Measurements from ENCODE around the gene ST7L. TPM values are rescaled to one million over a fixed set of nuclear protein-coding genes. Genes with fewer than 3 reads are reported as not detected.

Gene ST7L, protein sequence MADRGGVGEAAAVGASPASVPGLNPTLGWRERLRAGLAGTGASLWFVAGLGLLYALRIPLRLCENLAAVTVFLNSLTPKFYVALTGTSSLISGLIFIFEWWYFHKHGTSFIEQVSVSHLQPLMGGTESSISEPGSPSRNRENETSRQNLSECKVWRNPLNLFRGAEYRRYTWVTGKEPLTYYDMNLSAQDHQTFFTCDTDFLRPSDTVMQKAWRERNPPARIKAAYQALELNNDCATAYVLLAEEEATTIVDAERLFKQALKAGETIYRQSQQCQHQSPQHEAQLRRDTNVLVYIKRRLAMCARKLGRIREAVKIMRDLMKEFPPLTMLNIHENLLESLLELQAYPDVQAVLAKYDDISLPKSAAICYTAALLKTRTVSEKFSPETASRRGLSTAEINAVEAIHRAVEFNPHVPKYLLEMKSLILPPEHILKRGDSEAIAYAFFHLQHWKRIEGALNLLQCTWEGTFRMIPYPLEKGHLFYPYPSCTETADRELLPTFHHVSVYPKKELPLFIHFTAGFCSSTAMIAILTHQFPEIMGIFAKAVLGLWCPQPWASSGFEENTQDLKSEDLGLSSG
- total RNA-seq (16.9 and 18.0 TPM in 2 replicates), polyA plus RNA-seq (14.0 and 14.6 TPM in 2 replicates), polyA minus RNA-seq (ENCODE audit: low replicate concordance) (2.9 and 10.7 TPM in 2 replicates)
- polyA plus RNA-seq (2012), result 12.9 and 14.4 TPM in 2 replicates

DNA sequence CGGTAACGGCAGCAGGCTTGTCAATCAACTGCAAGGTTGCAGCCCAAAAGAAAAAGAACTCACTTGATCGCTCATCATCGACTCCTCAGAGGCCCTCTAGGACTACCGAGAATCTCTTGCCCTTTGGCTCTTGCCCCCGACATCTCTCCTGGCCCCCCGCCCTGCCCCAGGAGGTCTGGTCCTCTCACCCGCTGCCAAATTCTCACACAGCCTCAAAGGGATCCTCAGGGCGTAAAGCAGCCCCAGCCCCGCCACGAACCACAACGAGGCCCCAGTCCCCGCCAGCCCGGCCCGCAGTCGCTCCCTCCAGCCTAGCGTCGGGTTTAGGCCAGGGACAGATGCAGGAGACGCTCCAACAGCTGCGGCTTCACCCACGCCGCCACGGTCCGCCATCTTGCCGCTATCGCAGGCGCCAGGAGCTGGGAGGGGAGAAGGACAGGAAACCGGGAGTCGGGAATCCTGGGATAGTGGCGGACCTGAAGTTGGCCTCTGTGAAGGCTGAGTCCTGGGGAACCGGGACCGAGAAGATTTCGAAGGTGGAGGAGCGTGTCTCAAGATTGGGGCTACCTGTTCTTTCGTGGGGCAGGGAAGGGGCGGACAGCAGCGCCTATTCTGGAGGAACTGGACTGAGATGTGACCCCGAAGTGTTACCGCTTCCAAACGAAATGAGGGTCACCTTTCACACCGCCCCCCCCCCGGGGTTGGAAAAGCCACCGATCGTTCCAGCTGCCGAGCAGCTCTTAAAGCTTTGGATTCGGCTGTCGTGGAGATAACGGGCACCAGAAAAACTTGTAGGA, at the start of gene ST7L:
Gene ST7L (minus strand): TSS at position 421 of the 797 bp plus-strand sequence. CDS start 28 bp downstream, at position 393.
- H3K27me3 ChIP-seq (ENCODE audit: control insufficient read depth, insufficient read depth, low read length), result no peaks in the 10 kb centered on the region
- peaks cover 3% of the 10 kb centered on the region for H3K4me1 ChIP-seq (ENCODE audit: control insufficient read depth, extremely low read depth, insufficient read depth, low read length)
- peak within 1 kb of the TSS; percentile 79 for H2AFZ ChIP-seq (ENCODE audit: low read length)
- no peaks in the 10 kb centered on the region for H3K36me3 ChIP-seq (ENCODE audit: control insufficient read depth, insufficient read depth, low read length)
- TF ChIP-seq EZH2 (IDR thresholded peaks at IDR 0.05; ENCODE audit: low read length, missing control alignments), result no peak
- TF ChIP-seq, protein P1, sequence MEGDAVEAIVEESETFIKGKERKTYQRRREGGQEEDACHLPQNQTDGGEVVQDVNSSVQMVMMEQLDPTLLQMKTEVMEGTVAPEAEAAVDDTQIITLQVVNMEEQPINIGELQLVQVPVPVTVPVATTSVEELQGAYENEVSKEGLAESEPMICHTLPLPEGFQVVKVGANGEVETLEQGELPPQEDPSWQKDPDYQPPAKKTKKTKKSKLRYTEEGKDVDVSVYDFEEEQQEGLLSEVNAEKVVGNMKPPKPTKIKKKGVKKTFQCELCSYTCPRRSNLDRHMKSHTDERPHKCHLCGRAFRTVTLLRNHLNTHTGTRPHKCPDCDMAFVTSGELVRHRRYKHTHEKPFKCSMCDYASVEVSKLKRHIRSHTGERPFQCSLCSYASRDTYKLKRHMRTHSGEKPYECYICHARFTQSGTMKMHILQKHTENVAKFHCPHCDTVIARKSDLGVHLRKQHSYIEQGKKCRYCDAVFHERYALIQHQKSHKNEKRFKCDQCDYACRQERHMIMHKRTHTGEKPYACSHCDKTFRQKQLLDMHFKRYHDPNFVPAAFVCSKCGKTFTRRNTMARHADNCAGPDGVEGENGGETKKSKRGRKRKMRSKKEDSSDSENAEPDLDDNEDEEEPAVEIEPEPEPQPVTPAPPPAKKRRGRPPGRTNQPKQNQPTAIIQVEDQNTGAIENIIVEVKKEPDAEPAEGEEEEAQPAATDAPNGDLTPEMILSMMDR (conservative IDR thresholded peaks at IDR 0.05 in 1 of 2, IDR thresholded peaks at IDR 0.05 in 1 of 2; ENCODE audit: low read depth in 1 of 2, low read length in 2 of 2), result no peak
- peak within 1 kb of the TSS; percentile 79 to 97 (median 91) for H3K4me3 ChIP-seq (replicated peaks in 1 of 4; ENCODE audit: control extremely low read depth in 1 of 4, insufficient read depth in 1 of 4, low read depth in 3 of 4, low read length in 4 of 4)
- H3K79me2 ChIP-seq (ENCODE audit: control insufficient read depth, insufficient read depth, low read length), result peaks cover 67% of the 10 kb centered on the region
- peak within 1 kb of the TSS; percentile 99 for H3K27ac ChIP-seq (ENCODE audit: insufficient read depth, low read length)
- H4K20me1 ChIP-seq (ENCODE audit: control insufficient read depth, extremely low read depth, insufficient read depth, low read length), result peaks cover 2% of the 10 kb centered on the region
- H3K4me2 ChIP-seq (ENCODE audit: extremely low read depth, insufficient read depth, low read length), result peak within 1 kb of the TSS; percentile 96
- no peaks in the 10 kb centered on the region for H3K9me3 ChIP-seq (ENCODE audit: control insufficient read depth, insufficient read depth, low read depth, low read length)
- DNase-seq (ENCODE audit: low read depth in 2 of 2), result peak; percentile 70 to 83
- peak within 1 kb of the TSS; percentile 96 for H3K9ac ChIP-seq (ENCODE audit: insufficient read depth, low read length)

DNA sequence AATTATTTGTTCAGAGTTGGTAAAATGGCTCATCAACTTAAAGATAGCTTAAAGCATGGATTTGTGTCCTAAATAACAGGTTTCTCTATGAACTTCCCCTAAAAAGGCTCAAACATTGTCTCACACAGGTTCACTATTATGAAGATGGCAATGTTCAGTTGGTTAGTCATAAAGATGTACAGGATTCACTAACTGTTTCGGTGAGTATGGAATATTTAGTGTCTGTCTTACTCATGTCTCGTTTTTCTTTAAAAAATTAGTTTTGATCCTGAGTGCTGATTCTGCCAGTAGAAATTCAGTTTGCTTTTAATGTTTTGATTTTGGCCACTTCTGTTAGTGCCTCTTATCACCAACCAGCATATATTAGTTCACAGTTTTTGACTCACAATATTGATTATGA, 48.0 kb upstream of the ST7L start:
- TF ChIP-seq, protein P1 (conservative IDR thresholded peaks at IDR 0.05 in 1 of 2, IDR thresholded peaks at IDR 0.05 in 1 of 2; ENCODE audit: low read depth in 1 of 2, low read length in 2 of 2), result no peak
- DNase-seq (ENCODE audit: low read depth in 2 of 2), result no peak
- Histone ChIP-seq H3K9ac (ENCODE audit: insufficient read depth, low read length) (no peak overlapping the region), H3K4me3 (replicated peaks in 1 of 4; ENCODE audit: control extremely low read depth in 1 of 4, insufficient read depth in 1 of 4, low read depth in 3 of 4, low read length in 4 of 4) (no peak overlapping the region), H2AFZ (ENCODE audit: low read length) (no peak overlapping the region), H3K27me3 (ENCODE audit: control insufficient read depth, insufficient read depth, low read length) (no peaks in the 10 kb centered on the region), H3K27ac (ENCODE audit: insufficient read depth, low read length) (no peak overlapping the region), H3K9me3 (ENCODE audit: control insufficient read depth, insufficient read depth, low read depth, low read length) (no peaks in the 10 kb centered on the region), H3K79me2 (ENCODE audit: control insufficient read depth, insufficient read depth, low read length) (no peaks in the 10 kb centered on the region), H3K4me2 (ENCODE audit: extremely low read depth, insufficient read depth, low read length) (no peak overlapping the region), H3K4me1 (ENCODE audit: control insufficient read depth, extremely low read depth, insufficient read depth, low read length) (no peaks in the 10 kb centered on the region), H4K20me1 (ENCODE audit: control insufficient read depth, extremely low read depth, insufficient read depth, low read length) (no peaks in the 10 kb centered on the region), H3K36me3 (ENCODE audit: control insufficient read depth, insufficient read depth, low read length) (peaks cover 14% of the 10 kb centered on the region)

DNA sequence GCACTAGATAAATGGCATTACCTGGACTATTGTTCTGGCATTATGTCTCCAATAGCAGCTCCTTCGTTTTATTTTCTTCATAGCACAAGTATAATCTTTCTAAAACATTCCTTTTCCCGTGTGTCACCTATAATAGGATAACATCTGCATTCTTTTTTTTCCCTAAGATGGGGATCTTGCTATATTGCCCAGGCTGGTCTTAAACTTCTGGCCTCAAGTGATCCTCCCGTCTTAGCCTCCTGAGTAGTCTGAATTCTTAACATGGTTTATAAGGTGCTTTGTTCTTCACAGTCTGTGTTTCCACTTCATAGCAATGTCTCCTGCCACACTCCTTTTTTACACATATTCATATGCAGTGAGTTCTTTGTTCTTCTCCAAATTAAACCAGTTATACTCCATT, 46.9 kb upstream of the ST7L start:
- no peaks in the 10 kb centered on the region for H3K9me3 ChIP-seq (ENCODE audit: control insufficient read depth, insufficient read depth, low read depth, low read length)
- no peak overlapping the region for H2AFZ ChIP-seq (ENCODE audit: low read length)
- no peak for TF ChIP-seq EZH2 (IDR thresholded peaks at IDR 0.05; ENCODE audit: low read length, missing control alignments)
- TF ChIP-seq, protein P1 (conservative IDR thresholded peaks at IDR 0.05 in 1 of 2, IDR thresholded peaks at IDR 0.05 in 1 of 2; ENCODE audit: low read depth in 1 of 2, low read length in 2 of 2), result no peak
- no peak overlapping the region for H3K4me3 ChIP-seq (replicated peaks in 1 of 4; ENCODE audit: control extremely low read depth in 1 of 4, insufficient read depth in 1 of 4, low read depth in 3 of 4, low read length in 4 of 4)
- no peaks in the 10 kb centered on the region for H4K20me1 ChIP-seq (ENCODE audit: control insufficient read depth, extremely low read depth, insufficient read depth, low read length)
- H3K27me3 ChIP-seq (ENCODE audit: control insufficient read depth, insufficient read depth, low read length), result no peaks in the 10 kb centered on the region
- peaks cover 16% of the 10 kb centered on the region for H3K36me3 ChIP-seq (ENCODE audit: control insufficient read depth, insufficient read depth, low read length)
- H3K79me2 ChIP-seq (ENCODE audit: control insufficient read depth, insufficient read depth, low read length), result no peaks in the 10 kb centered on the region
- no peak overlapping the region for H3K9ac ChIP-seq (ENCODE audit: insufficient read depth, low read length)
- no peak overlapping the region for H3K27ac ChIP-seq (ENCODE audit: insufficient read depth, low read length)
- no peak overlapping the region for H3K4me2 ChIP-seq (ENCODE audit: extremely low read depth, insufficient read depth, low read length)
- H3K4me1 ChIP-seq (ENCODE audit: control insufficient read depth, extremely low read depth, insufficient read depth, low read length), result no peaks in the 10 kb centered on the region
- no peak for DNase-seq (ENCODE audit: low read depth in 2 of 2)

All from fibroblast of lung (primary cell).